A204.1 (cell line): ENCODE measurements around the gene DIP2C.
"Not testable (repeated sequence)": the region's sequence is repeated elsewhere in the genome, so short reads cannot be mapped to it uniquely, and the experiment has no call there.

ENCODE experiments used
- FAIRE-seq: peaks from 2 replicates; lab custom pipeline; 2012; peaks lifted over from hg19 to GRCh38; lab: Jason Lieb, UNC

DIP2C gene

GRCh38 chr10:288316-289200 lies 400.9 kb downstream of the DIP2C start:
- no peak for FAIRE-seq

GRCh38 chr10:287814-288213 lies 401.7 kb downstream of the DIP2C start:
- no peak for FAIRE-seq

GRCh38 chr10:287026-287709 lies 402.3 kb downstream of the DIP2C start:
- no peak for FAIRE-seq

GRCh38 chr10:285216-285615 lies 404.3 kb downstream of the DIP2C start:
- no peak for FAIRE-seq

GRCh38 chr10:283916-284356 lies 405.5 kb downstream of the DIP2C start:
- no peak for FAIRE-seq

GRCh38 chr10:283140-283479 lies 406.4 kb downstream of the DIP2C start:
- no peak for FAIRE-seq

- no peak for FAIRE-seq
Observed at GRCh38 chr10:282294-283139, 407.0 kb downstream of the DIP2C start.

GRCh38 chr10:279655-280054 lies 409.8 kb downstream of the DIP2C start:
- no peak for FAIRE-seq

- no peak for FAIRE-seq
Observed at GRCh38 chr10:279232-279631, 410.2 kb downstream of the DIP2C start.

- FAIRE-seq: no peak
Observed at GRCh38 chr10:278707-279106, 410.8 kb downstream of the DIP2C start.

GRCh38 chr10:277963-278362 lies 411.5 kb downstream of the DIP2C start:
- FAIRE-seq: no peak

- FAIRE-seq: no peak
Observed at GRCh38 chr10:275680-276079, 413.8 kb downstream of the DIP2C start.

GRCh38 chr10:274866-275265 lies 414.6 kb downstream of the DIP2C start:
- no peak for FAIRE-seq

GRCh38 chr10:273088-273487 lies 416.4 kb downstream of the DIP2C start:
- no peak for FAIRE-seq

- FAIRE-seq: no peak
Observed at GRCh38 chr10:271722-272121, 417.7 kb downstream of the DIP2C start.

- no peak for FAIRE-seq
Observed at GRCh38 chr10:271201-271600, 418.3 kb downstream of the DIP2C start.

- FAIRE-seq: no peak
Observed at GRCh38 chr10:269440-270074, 419.9 kb downstream of the DIP2C start.

- no peak for FAIRE-seq
Observed at GRCh38 chr10:267705-268104, 421.8 kb downstream of the DIP2C start.

GRCh38 chr10:266974-267425 lies 422.5 kb downstream of the DIP2C start:
- FAIRE-seq: no peak

GRCh38 chr10:265816-266588 lies 423.5 kb downstream of the DIP2C start:
- not testable (repeated sequence) for FAIRE-seq

GRCh38 chr10:265074-265440 lies 424.4 kb downstream of the DIP2C start:
- not testable (repeated sequence) for FAIRE-seq
